HepG2 (cell line): ENCODE data around the gene FAM174C. TPM values are rescaled to one million over a fixed set of nuclear protein-coding genes. Genes with fewer than 3 reads are reported as not detected.

ENCODE experiments used
- CBX2 ChIP-seq, 2 experiments: fragments of 200-600 bp in 1 of 2; sonication (generic); formaldehyde crosslinking in 1 of 2; IDR thresholded peaks; 2 replicates each; pipeline versions ENCODE4 v1.7.0 to v1.8.1; 2018 to 2022; ENCODE audit warnings: low read depth in 2 of 2, low read length in 1 of 2, mild to moderate bottlenecking in 1 of 2, missing genetic modification reagents in 1 of 2
- DR1 ChIP-seq: sonication (generic); formaldehyde crosslinking; IDR thresholded peaks from 2 replicates; pipeline ENCODE4 v1.8.0; 2021; ENCODE audit warnings: mild to moderate bottlenecking, missing genetic modification reagents, inconsistent platforms
- ELF3 ChIP-seq: IDR thresholded peaks from 2 replicates; pipeline ENCODE4 v1.6.1; 2016; ENCODE audit warnings: missing genetic modification reagents, missing compliant biosample characterization
- KDM3A ChIP-seq: IDR thresholded peaks from 2 replicates; pipeline ENCODE4 v1.6.1; 2018; ENCODE audit warnings: low read depth, missing compliant biosample characterization
- KLF6 ChIP-seq: IDR thresholded peaks from 2 replicates; pipeline ENCODE4 v1.8.0; 2016; ENCODE audit warnings: missing biosample characterization, missing genetic modification reagents
- NFKBIZ ChIP-seq: IDR thresholded peaks from 2 replicates; pipeline ENCODE4 v1.6.1; 2018; ENCODE audit warnings: missing genetic modification reagents, missing compliant biosample characterization
- PAF1 ChIP-seq: IDR thresholded peaks from 2 replicates; pipeline ENCODE4 v1.6.1; 2016; ENCODE audit warnings: missing genetic modification reagents, missing compliant biosample characterization
- RBM22 ChIP-seq: fragments of 200-400 bp; formaldehyde crosslinking; optimal IDR thresholded peaks from 2 replicates; pipeline ENCODE3; 2017; ENCODE audit warnings: mild to moderate bottlenecking, low read length, moderate library complexity
- SNRNP70 ChIP-seq: fragments of 200-400 bp; formaldehyde crosslinking; IDR thresholded peaks from 2 replicates; pipeline ENCODE4 v1.6.1; 2017; ENCODE audit warnings: mild to moderate bottlenecking, low read depth, low read length, moderate library complexity
- STAT5B ChIP-seq: sonication (generic); formaldehyde crosslinking; IDR thresholded peaks from 2 replicates; pipeline ENCODE4 v1.4.0; 2020; ENCODE audit warnings: missing genetic modification reagents
- ZBTB14 ChIP-seq: sonication (generic); formaldehyde crosslinking; IDR thresholded peaks from 2 replicates; pipeline ENCODE4 v1.4.0; 2020; ENCODE audit warnings: missing genetic modification reagents
- ZBTB7B ChIP-seq: sonication (generic); formaldehyde crosslinking; IDR thresholded peaks from 2 replicates; pipeline ENCODE4 v1.4.0; 2020; ENCODE audit warnings: missing genetic modification reagents
- ZNF256 ChIP-seq: sonication (generic); formaldehyde crosslinking; conservative IDR thresholded peaks from 2 replicates; pipeline ENCODE4 v1.4.0; 2020; ENCODE audit warnings: missing genetic modification reagents
- ZNF468 ChIP-seq: sonication (generic); formaldehyde crosslinking; IDR thresholded peaks from 2 replicates; pipeline ENCODE4 v1.8.0; 2022; ENCODE audit warnings: mild to moderate bottlenecking, moderate library complexity, missing genetic modification reagents
- ZNF563 ChIP-seq: sonication (generic); formaldehyde crosslinking; IDR thresholded peaks from 2 replicates; pipeline ENCODE4 v1.8.0; 2022; ENCODE audit warnings: mild to moderate bottlenecking, moderate library complexity, missing genetic modification reagents
- ZNF772 ChIP-seq: sonication (generic); formaldehyde crosslinking; IDR thresholded peaks from 2 replicates; pipeline ENCODE4 v1.5.0; 2020; ENCODE audit warnings: mild to moderate bottlenecking, missing genetic modification reagents
- ZNF83 ChIP-seq: sonication (generic); formaldehyde crosslinking; IDR thresholded peaks from 2 replicates; pipeline ENCODE4 v1.4.0; 2020; ENCODE audit warnings: missing genetic modification reagents, mild to moderate bottlenecking, borderline replicate concordance
- ZNF839 ChIP-seq: sonication (generic); formaldehyde crosslinking; IDR thresholded peaks from 2 replicates; pipeline ENCODE4 v1.4.0; 2020; ENCODE audit warnings: missing genetic modification reagents, mild to moderate bottlenecking, borderline replicate concordance
- polyA plus RNA-seq, 8 experiments: library from polyadenylated mRNA; depleted of rRNA in 3 of 8; stranded (reverse) in 7 of 8; unstranded in 1 of 8; fragments of >200 nt; fragmentation: Illumina TruSeq in 4 of 8; extraction: Trizol in 4 of 8; gene quantifications; 2 replicates each; pipeline versions ENCODE4 v1.2.1 to v1.2.3, GENCODE V29; 2011 to 2016; ENCODE audit warnings: low read depth in 4 of 8, missing spikeins in 1 of 8, mixed read lengths in 1 of 8; ENCODE audit not compliant: insufficient read depth in 1 of 8
- total RNA-seq, 5 experiments: library from RNA; depleted of rRNA; stranded (reverse); fragments of >200 nt; fragmentation: Illumina TruSeq; extraction: Trizol; gene quantifications; 2 replicates each; pipeline ENCODE4 v1.2.3, GENCODE V29; 2016; ENCODE audit warnings: low read depth in 1 of 5
- TF ChIP-seq, protein P1 (sequence below): sonication (generic); formaldehyde crosslinking; IDR thresholded peaks from 2 replicates; pipeline ENCODE4; 2020; ENCODE audit warnings: missing genetic modification reagents, mild to moderate bottlenecking, borderline replicate concordance
- TF ChIP-seq, protein P2 (sequence below): sonication (generic); formaldehyde crosslinking; conservative IDR thresholded peaks from 2 replicates; pipeline ENCODE4 v1.4.0; 2020; ENCODE audit warnings: mild to moderate bottlenecking, missing genetic modification reagents, moderate library complexity

Gene FAM174C
- total and polyA plus RNA-seq, 2 of the 13 experiments (the other 11 are each of a cell fraction or from before 2014, with no cell fraction given): 19.5 to 31.3 TPM

- peak; percentile 83; the same call in 1 of the 2 replicates for TF ChIP-seq ZNF772
- TF ChIP-seq DR1 (CRISPR knock-in tag): peak; percentile 37; the same call in 1 of the 2 replicates
- TF ChIP-seq, protein P1, sequence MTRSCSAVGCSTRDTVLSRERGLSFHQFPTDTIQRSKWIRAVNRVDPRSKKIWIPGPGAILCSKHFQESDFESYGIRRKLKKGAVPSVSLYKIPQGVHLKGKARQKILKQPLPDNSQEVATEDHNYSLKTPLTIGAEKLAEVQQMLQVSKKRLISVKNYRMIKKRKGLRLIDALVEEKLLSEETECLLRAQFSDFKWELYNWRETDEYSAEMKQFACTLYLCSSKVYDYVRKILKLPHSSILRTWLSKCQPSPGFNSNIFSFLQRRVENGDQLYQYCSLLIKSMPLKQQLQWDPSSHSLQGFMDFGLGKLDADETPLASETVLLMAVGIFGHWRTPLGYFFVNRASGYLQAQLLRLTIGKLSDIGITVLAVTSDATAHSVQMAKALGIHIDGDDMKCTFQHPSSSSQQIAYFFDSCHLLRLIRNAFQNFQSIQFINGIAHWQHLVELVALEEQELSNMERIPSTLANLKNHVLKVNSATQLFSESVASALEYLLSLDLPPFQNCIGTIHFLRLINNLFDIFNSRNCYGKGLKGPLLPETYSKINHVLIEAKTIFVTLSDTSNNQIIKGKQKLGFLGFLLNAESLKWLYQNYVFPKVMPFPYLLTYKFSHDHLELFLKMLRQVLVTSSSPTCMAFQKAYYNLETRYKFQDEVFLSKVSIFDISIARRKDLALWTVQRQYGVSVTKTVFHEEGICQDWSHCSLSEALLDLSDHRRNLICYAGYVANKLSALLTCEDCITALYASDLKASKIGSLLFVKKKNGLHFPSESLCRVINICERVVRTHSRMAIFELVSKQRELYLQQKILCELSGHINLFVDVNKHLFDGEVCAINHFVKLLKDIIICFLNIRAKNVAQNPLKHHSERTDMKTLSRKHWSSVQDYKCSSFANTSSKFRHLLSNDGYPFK (CRISPR knock-in tag): peak; percentile 57; the same call in 1 of the 2 replicates
- TF ChIP-seq KLF6 (CRISPR knock-in tag): peak; percentile 76; the same call in 1 of the 2 replicates
- no peak for TF ChIP-seq ZBTB14 (CRISPR knock-in tag)
- TF ChIP-seq, protein P2, sequence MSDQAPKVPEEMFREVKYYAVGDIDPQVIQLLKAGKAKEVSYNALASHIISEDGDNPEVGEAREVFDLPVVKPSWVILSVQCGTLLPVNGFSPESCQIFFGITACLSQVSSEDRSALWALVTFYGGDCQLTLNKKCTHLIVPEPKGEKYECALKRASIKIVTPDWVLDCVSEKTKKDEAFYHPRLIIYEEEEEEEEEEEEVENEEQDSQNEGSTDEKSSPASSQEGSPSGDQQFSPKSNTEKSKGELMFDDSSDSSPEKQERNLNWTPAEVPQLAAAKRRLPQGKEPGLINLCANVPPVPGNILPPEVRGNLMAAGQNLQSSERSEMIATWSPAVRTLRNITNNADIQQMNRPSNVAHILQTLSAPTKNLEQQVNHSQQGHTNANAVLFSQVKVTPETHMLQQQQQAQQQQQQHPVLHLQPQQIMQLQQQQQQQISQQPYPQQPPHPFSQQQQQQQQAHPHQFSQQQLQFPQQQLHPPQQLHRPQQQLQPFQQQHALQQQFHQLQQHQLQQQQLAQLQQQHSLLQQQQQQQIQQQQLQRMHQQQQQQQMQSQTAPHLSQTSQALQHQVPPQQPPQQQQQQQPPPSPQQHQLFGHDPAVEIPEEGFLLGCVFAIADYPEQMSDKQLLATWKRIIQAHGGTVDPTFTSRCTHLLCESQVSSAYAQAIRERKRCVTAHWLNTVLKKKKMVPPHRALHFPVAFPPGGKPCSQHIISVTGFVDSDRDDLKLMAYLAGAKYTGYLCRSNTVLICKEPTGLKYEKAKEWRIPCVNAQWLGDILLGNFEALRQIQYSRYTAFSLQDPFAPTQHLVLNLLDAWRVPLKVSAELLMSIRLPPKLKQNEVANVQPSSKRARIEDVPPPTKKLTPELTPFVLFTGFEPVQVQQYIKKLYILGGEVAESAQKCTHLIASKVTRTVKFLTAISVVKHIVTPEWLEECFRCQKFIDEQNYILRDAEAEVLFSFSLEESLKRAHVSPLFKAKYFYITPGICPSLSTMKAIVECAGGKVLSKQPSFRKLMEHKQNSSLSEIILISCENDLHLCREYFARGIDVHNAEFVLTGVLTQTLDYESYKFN (CRISPR knock-in tag): peak; percentile 99
- peak; percentile 99 for TF ChIP-seq ELF3 (CRISPR knock-in tag)
- TF ChIP-seq PAF1 (CRISPR knock-in tag): no peak
- no peak for TF ChIP-seq ZNF256 (CRISPR knock-in tag)
- TF ChIP-seq ZNF83 (CRISPR knock-in tag): 0 out of 2 replicates have a peak, but pooled peaks have one; percentile 30
- peak; percentile 100 for TF ChIP-seq ZBTB7B (CRISPR knock-in tag)
- TF ChIP-seq STAT5B (CRISPR knock-in tag): no peak
- TF ChIP-seq CBX2 (IDR thresholded peaks at IDR 0.05; ENCODE audit: low read depth, low read length): no peak
- TF ChIP-seq CBX2 (CRISPR knock-in tag; IDR thresholded peaks at IDR 0.05; ENCODE audit: low read depth): no peak
- TF ChIP-seq ZNF468 (CRISPR knock-in tag): no peak
- peak; percentile 86; the same call in 1 of the 2 replicates for TF ChIP-seq ZNF563 (CRISPR knock-in tag)
- TF ChIP-seq KDM3A (CRISPR knock-in tag): peak; percentile 85; the same call in 1 of the 2 replicates
- no peak for TF ChIP-seq SNRNP70
- TF ChIP-seq ZNF839: no peak
- TF ChIP-seq NFKBIZ: peak; percentile 84; the same call in 1 of the 2 replicates
- peak; percentile 53 for TF ChIP-seq RBM22
Measured at GRCh38 chr19:1290703-1291651, 15.6 kb downstream of the FAM174C start (continued).
